SK-N-SH (cell line): Measurements from ENCODE around the gene SYNPO2. TPM values are rescaled to one million over a fixed set of nuclear protein-coding genes. Genes with fewer than 3 reads are reported as not detected.

Experiments used
- CTCF ChIA-PET: fragments of 300-600, 350-600 bp; formaldehyde crosslinking; extraction: SDS; loops from one replicate; lab custom pipeline; 2021; lab: Yijun Ruan, JAX
- POLR2A ChIA-PET: fragments of 350-600 bp; sonication (Branson Sonifier 250); formaldehyde crosslinking; extraction: SDS; loops from one replicate; lab custom pipeline; 2020; ENCODE audit warnings: antibody characterized with exemption, inconsistent platforms; lab: Yijun Ruan, JAX
- DNase-seq: peaks from one replicate; pipeline ENCODE4 v3.0.0; 2012
- H2AFZ ChIP-seq: fragments of 200-600 bp; sonication (generic); 2 replicates; pipeline ENCODE4 v1.8.1; 2016; ENCODE audit warnings: antibody characterized with exemption, mild to moderate bottlenecking, low read depth
- H3F3A ChIP-seq: fragments of 200-600 bp; sonication (generic); replicated peaks from 2 replicates; pipeline ENCODE3; 2016; ENCODE audit warnings: antibody characterized with exemption, mild to moderate bottlenecking; ENCODE audit not compliant: insufficient read depth
- H3K27ac ChIP-seq, 2 experiments: fragments of 200-500 bp in 1 of 2; fragments of 200-600 bp in 1 of 2; sonication (Bioruptor generic) in 1 of 2; sonication (generic), shearing (Covaris generic) in 1 of 2; 2 replicates each; pipeline versions ENCODE4 v1.5.1 to v1.6.1; 2014 to 2016; ENCODE audit warnings: low read depth in 2 of 2, inconsistent platforms in 1 of 2, low read length in 1 of 2, mild to moderate bottlenecking in 1 of 2, mixed read lengths in 1 of 2
- H3K27me3 ChIP-seq: fragments of 200-600 bp; sonication (generic), shearing (Covaris generic); 2 replicates; pipeline ENCODE4 v1.6.1; 2016; ENCODE audit warnings: mixed run types; ENCODE audit not compliant: insufficient read depth
- H3K36me3 ChIP-seq, 2 experiments: fragments of 200-500 bp in 1 of 2; fragments of 200-600 bp in 1 of 2; sonication (Bioruptor generic) in 1 of 2; sonication (generic) in 1 of 2; replicated peaks in 1 of 2; 2 replicates each; pipeline versions ENCODE3 to v1.5.1; 2014 to 2016; ENCODE audit warnings: low read length in 1 of 2, mild to moderate bottlenecking in 1 of 2; ENCODE audit not compliant: insufficient read depth in 2 of 2, control insufficient read depth in 1 of 2
- H3K4me1 ChIP-seq, 2 experiments: fragments of 200-500 bp in 1 of 2; fragments of 200-600 bp in 1 of 2; sonication (Bioruptor generic) in 1 of 2; sonication (generic), shearing (Covaris generic) in 1 of 2; 2 replicates each; pipeline versions ENCODE4 v1.5.1 to v1.6.1; 2014 to 2016; ENCODE audit warnings: low read depth in 1 of 2, low read length in 1 of 2, mixed run types in 1 of 2; ENCODE audit not compliant: insufficient read depth in 2 of 2, control insufficient read depth in 1 of 2
- H3K4me2 ChIP-seq: fragments of 200-600 bp; sonication (generic), shearing (Covaris generic); 2 replicates; pipeline ENCODE4 v1.6.1; 2017; ENCODE audit warnings: mixed run types
- H3K4me3 ChIP-seq, 2 experiments: fragments of 200-500 bp in 1 of 2; fragments of 200-600 bp in 1 of 2; sonication (Bioruptor generic) in 1 of 2; sonication (generic), shearing (Covaris generic) in 1 of 2; 2 replicates each; pipeline versions ENCODE4 v1.5.1 to v1.8.1; 2014 to 2016; ENCODE audit warnings: low read depth in 2 of 2, inconsistent platforms in 1 of 2, low read length in 1 of 2, mild to moderate bottlenecking in 1 of 2, mixed read lengths in 1 of 2, moderate library complexity in 1 of 2
- H3K79me2 ChIP-seq: fragments of 200-600 bp; sonication (generic); 2 replicates; pipeline ENCODE4 v1.8.1; 2017; ENCODE audit warnings: mild to moderate bottlenecking; ENCODE audit not compliant: insufficient read depth
- H3K9ac ChIP-seq: fragments of 200-600 bp; sonication (generic); 2 replicates; pipeline ENCODE4 v1.6.1; 2017; ENCODE audit warnings: mixed run types
- H3K9me2 ChIP-seq: fragments of 200-600 bp; sonication (generic); 2 replicates; pipeline ENCODE4 v1.6.1; 2017; ENCODE audit warnings: mixed run types
- H3K9me3 ChIP-seq: fragments of 200-600 bp; sonication (generic); 2 replicates; pipeline ENCODE4 v1.6.1; 2017; ENCODE audit warnings: mixed run types, mild to moderate bottlenecking, moderate library complexity
- H4K20me1 ChIP-seq: fragments of 200-600 bp; sonication (generic); 2 replicates; pipeline ENCODE4 v1.6.1; 2017; ENCODE audit warnings: mild to moderate bottlenecking, mixed run types; ENCODE audit not compliant: insufficient read depth
- CHD2 ChIP-seq: fragments of 150-350 bp; IDR thresholded peaks from 2 replicates; pipeline ENCODE4 v1.6.1; 2018; ENCODE audit warnings: low read length; ENCODE audit not compliant: partially characterized antibody
- ELF1 ChIP-seq: IDR thresholded peaks from 2 replicates; pipeline ENCODE4 v1.4.0; 2012
- FOSL2 ChIP-seq: IDR thresholded peaks from 2 replicates; pipeline ENCODE4 v1.4.0; 2012; ENCODE audit warnings: low read depth, mild to moderate bottlenecking, moderate library complexity, borderline replicate concordance
- GABPA ChIP-seq: IDR thresholded peaks from 2 replicates; pipeline ENCODE4 v1.4.0; 2012; ENCODE audit warnings: low read depth, mild to moderate bottlenecking
- JUND ChIP-seq: IDR thresholded peaks from 2 replicates; pipeline ENCODE4 v1.4.0; 2012
- MXI1 ChIP-seq: IDR thresholded peaks from 2 replicates; pipeline ENCODE4 v1.6.1; 2012; ENCODE audit warnings: mild to moderate bottlenecking, low read depth, low read length, improper control_type of control experiment
- RAD21 ChIP-seq: IDR thresholded peaks from 2 replicates; pipeline ENCODE4 v1.6.1; 2012; ENCODE audit warnings: mild to moderate bottlenecking, low read length
- RCOR1 ChIP-seq: fragments of 150-350 bp; IDR thresholded peaks from 2 replicates; pipeline ENCODE4 v1.6.1; 2017; ENCODE audit warnings: antibody characterized with exemption, low read length
- RFX5 ChIP-seq: IDR thresholded peaks from 2 replicates; pipeline ENCODE4 v1.6.1; 2012; ENCODE audit warnings: mild to moderate bottlenecking, improper control_type of control experiment, low read length
- SMC3 ChIP-seq: IDR thresholded peaks from 2 replicates; pipeline ENCODE4 v1.6.1; 2012; ENCODE audit warnings: low read depth, low read length, improper control_type of control experiment
- TEAD4 ChIP-seq: IDR thresholded peaks from 2 replicates; pipeline ENCODE4 v1.4.0; 2012; ENCODE audit warnings: mild to moderate bottlenecking, borderline replicate concordance; ENCODE audit not compliant: insufficient read depth
- YY1 ChIP-seq: IDR thresholded peaks from 2 replicates; pipeline ENCODE4 v1.4.0; 2012; ENCODE audit warnings: low read depth, mild to moderate bottlenecking
- WGBS: methylation state at CpG from one replicate; pipeline ENCODE4 v1.1.6; 2017; ENCODE audit warnings: low lambda C conversion rate; 5-methylcytosine and 5-hydroxymethylcytosine counted together
- polyA plus RNA-seq, 3 experiments: library from polyadenylated mRNA; depleted of rRNA; stranded (reverse); fragments of >200 nt; gene quantifications; 2 replicates each; pipeline ENCODE4 v1.2.3, GENCODE V29; 2012
- TF ChIP-seq, protein P1 (sequence below): IDR thresholded peaks from 2 replicates; pipeline ENCODE4; 2012
- TF ChIP-seq, protein P2 (sequence below): IDR thresholded peaks from 2 replicates; pipeline ENCODE4 v1.6.1; 2012; ENCODE audit warnings: mild to moderate bottlenecking, low read depth, low read length, moderate library complexity

SYNPO2 gene
- polyA plus RNA-seq, 1 of the 3 experiments (the other 2 are of a cell fraction): 7.2 TPM

DNA sequence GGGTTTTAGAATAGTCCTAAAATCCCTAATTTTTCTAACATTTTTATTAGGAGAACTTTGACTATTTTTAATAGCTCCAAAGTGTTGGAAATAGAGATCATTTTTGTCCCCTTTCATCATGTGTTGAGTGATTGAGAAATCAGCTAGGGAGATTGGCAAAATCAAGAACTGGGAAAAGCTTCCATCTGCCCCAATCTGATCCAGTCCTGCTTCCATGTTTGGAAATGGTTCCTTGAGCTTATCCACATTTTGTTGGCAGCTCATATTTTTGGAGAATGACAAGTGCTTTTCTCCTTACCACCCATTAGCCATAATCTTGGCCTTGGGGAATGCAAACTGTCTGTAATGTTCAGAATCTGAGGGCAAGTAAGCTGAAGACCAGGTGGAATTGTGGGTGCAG is 73.9 kb downstream of the SYNPO2 start:
- POLR2A ChIA-PET: interaction anchor here (0.6 kb wide), 1 partner anchor 72 kb away, joined by 4 read pairs; no protein-coding TSS in a partner anchor
- Histone ChIP-seq H3K79me2 (no peaks in the 10 kb centered on the region), H3K9me2 (no peaks in the 10 kb centered on the region), H3K9ac (no peak overlapping the region), H3K4me2 (no peak overlapping the region)
- TF ChIP-seq JUND: no peak
- no peak for TF ChIP-seq CHD2
- TF ChIP-seq SMC3: no peak
- no peak for TF ChIP-seq FOSL2
- TF ChIP-seq GABPA: no peak
- TF ChIP-seq RFX5: no peak
- TF ChIP-seq, all 33 proteins: peak for 0
- no peak for DNase-seq
- H3K36me3 ChIP-seq: peaks cover 0 to 51% of the 10 kb centered on the region in 2 experiments
- peak overlapping the region in 1 of 2 experiments; percentile 36; a peak in 2 of 4 replicates for H3K27ac ChIP-seq
- H3K4me3 ChIP-seq: no peak overlapping the region
- no peak overlapping the region for H2AFZ ChIP-seq
- H3K27me3 ChIP-seq: no peaks in the 10 kb centered on the region
- H4K20me1 ChIP-seq: no peaks in the 10 kb centered on the region
- peaks cover 6% of the 10 kb centered on the region for H3F3A ChIP-seq
- H3K9me3 ChIP-seq: no peaks in the 10 kb centered on the region
- CTCF ChIA-PET: interaction anchor here (0.8 to 3.2 kb wide), 5 partner anchors 18 to 191 kb away, joined by 3 to 15 read pairs (median 4); no protein-coding TSS in a partner anchor
- H3K4me1 ChIP-seq: peaks cover 6 to 28% of the 10 kb centered on the region in 2 experiments

DNA sequence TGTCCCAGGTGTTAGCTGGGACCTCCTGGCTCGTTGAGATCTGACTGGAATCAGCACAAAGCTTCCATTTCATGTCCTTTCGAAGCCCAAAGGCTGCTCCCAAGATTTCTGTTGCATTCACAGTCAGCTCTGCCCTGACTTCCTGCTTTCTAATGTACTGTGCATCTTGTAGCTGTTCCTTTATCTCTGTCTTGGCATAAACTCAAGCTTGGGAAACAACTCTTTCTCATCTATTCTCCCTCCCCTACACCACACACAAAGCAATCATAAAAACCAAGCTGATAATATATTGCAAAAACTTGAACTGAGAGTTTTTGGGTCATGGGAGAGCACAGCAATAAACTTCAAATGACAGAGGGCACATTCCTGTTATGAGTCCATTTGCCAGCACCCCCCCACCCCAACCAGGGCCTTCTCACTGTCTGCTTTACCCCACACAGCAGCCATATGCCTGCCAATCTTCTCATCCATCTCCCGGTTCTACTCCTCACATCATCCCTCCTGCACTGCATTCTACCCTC is 76.3 kb downstream of the SYNPO2 start:
- no peaks in the 10 kb centered on the region for H3K27me3 ChIP-seq
- peaks cover 0 to 29% of the 10 kb centered on the region in 2 experiments for H3K36me3 ChIP-seq
- no peak overlapping the region for H3K9ac ChIP-seq
- H3K79me2 ChIP-seq: no peaks in the 10 kb centered on the region
- no peaks in the 10 kb centered on the region for H4K20me1 ChIP-seq
- H3K9me3 ChIP-seq: no peaks in the 10 kb centered on the region
- no peaks in the 10 kb centered on the region for H3K9me2 ChIP-seq
- H3K4me2 ChIP-seq: peak overlapping the region; percentile 11; the same call in 1 of the 2 replicates
- ChIA-PET POLR2A (no interaction called here), CTCF (interaction anchor here (0.9 to 8.2 kb wide), 5 partner anchors 14 to 216 kb away, joined by 3 to 111 read pairs (median 6); partner anchors contain the start of gene SYNPO2)
- peak overlapping the region; percentile 48 to 62; a peak in 3 of 4 replicates for H3K27ac ChIP-seq
- no peak for DNase-seq
- no peak overlapping the region for H3K4me3 ChIP-seq
- H3F3A ChIP-seq: peaks cover 15% of the 10 kb centered on the region
- TF ChIP-seq, protein P1, sequence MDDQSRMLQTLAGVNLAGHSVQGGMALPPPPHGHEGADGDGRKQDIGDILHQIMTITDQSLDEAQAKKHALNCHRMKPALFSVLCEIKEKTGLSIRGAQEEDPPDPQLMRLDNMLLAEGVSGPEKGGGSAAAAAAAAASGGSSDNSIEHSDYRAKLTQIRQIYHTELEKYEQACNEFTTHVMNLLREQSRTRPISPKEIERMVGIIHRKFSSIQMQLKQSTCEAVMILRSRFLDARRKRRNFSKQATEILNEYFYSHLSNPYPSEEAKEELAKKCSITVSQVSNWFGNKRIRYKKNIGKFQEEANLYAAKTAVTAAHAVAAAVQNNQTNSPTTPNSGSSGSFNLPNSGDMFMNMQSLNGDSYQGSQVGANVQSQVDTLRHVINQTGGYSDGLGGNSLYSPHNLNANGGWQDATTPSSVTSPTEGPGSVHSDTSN: 0 out of 2 replicates have a peak, but pooled peaks have one; percentile 11
- TF ChIP-seq ELF1: peak; percentile 29; the same call in 1 of the 2 replicates
- no peak for TF ChIP-seq SMC3
- no peak for TF ChIP-seq JUND
- peak overlapping the region; percentile 19 for H2AFZ ChIP-seq
- peaks cover 13 to 39% of the 10 kb centered on the region in 2 experiments for H3K4me1 ChIP-seq
- WGBS: 53% methylated on average over 3 of the region's 3 CpGs

DNA sequence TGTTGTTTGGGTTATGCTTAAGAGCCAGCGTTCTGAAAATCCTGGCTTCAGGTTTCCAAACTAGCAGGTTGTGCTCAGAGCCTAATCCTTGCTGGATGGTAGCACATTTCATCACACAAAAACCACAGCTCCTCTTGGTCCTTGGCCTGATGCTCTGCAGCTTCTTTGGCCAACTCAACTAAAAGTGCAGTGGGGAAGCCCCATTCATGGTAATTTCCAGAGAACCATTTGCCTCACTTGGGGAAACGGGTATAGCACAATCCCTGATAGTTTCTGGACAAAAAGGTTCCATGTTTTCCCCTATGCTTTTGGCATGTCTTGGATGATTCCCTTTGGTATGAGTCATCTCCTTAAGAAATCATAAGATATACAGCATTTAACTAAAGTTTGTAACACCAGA is 78.7 kb downstream of the SYNPO2 start:
- no peaks in the 10 kb centered on the region for H3K9me2 ChIP-seq
- H3K79me2 ChIP-seq: no peaks in the 10 kb centered on the region
- H3K4me3 ChIP-seq: no peak overlapping the region
- peak overlapping the region; percentile 6; the same call in 1 of the 2 replicates for H3K9ac ChIP-seq
- peak overlapping the region; percentile 70 to 91 for H3K27ac ChIP-seq
- H3K4me2 ChIP-seq: peak overlapping the region; percentile 42
- DNase-seq: no peak
- ChIA-PET CTCF (interaction anchor here (0.9 to 8.2 kb wide), 11 partner anchors 14 to 319 kb away, joined by 3 to 111 read pairs (median 7); partner anchors contain the start of gene SYNPO2), POLR2A (no interaction called here)
- peaks cover 0 to 17% of the 10 kb centered on the region in 2 experiments for H3K36me3 ChIP-seq
- H3K27me3 ChIP-seq: no peaks in the 10 kb centered on the region
- H4K20me1 ChIP-seq: no peaks in the 10 kb centered on the region
- H2AFZ ChIP-seq: peak overlapping the region; percentile 52; the same call in 1 of the 2 replicates
- WGBS: 70% methylated on average over 2 of the region's 2 CpGs
- peaks cover 15% of the 10 kb centered on the region for H3F3A ChIP-seq
- peaks cover 13 to 37% of the 10 kb centered on the region in 2 experiments for H3K4me1 ChIP-seq
- H3K9me3 ChIP-seq: no peaks in the 10 kb centered on the region
- TF ChIP-seq RAD21: no peak
- TF ChIP-seq RCOR1: no peak
- TF ChIP-seq RFX5: no peak
- no peak for TF ChIP-seq TEAD4
- TF ChIP-seq, protein P2, sequence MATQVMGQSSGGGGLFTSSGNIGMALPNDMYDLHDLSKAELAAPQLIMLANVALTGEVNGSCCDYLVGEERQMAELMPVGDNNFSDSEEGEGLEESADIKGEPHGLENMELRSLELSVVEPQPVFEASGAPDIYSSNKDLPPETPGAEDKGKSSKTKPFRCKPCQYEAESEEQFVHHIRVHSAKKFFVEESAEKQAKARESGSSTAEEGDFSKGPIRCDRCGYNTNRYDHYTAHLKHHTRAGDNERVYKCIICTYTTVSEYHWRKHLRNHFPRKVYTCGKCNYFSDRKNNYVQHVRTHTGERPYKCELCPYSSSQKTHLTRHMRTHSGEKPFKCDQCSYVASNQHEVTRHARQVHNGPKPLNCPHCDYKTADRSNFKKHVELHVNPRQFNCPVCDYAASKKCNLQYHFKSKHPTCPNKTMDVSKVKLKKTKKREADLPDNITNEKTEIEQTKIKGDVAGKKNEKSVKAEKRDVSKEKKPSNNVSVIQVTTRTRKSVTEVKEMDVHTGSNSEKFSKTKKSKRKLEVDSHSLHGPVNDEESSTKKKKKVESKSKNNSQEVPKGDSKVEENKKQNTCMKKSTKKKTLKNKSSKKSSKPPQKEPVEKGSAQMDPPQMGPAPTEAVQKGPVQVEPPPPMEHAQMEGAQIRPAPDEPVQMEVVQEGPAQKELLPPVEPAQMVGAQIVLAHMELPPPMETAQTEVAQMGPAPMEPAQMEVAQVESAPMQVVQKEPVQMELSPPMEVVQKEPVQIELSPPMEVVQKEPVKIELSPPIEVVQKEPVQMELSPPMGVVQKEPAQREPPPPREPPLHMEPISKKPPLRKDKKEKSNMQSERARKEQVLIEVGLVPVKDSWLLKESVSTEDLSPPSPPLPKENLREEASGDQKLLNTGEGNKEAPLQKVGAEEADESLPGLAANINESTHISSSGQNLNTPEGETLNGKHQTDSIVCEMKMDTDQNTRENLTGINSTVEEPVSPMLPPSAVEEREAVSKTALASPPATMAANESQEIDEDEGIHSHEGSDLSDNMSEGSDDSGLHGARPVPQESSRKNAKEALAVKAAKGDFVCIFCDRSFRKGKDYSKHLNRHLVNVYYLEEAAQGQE: no peak
- TF ChIP-seq MXI1: no peak
- TF ChIP-seq JUND: peak; percentile 29
- TF ChIP-seq YY1: no peak
